ENCODE results near the gene LRRC23.
"Not testable (repeated sequence)": the region's sequence is repeated elsewhere in the genome, so short reads cannot be mapped to it uniquely, and the experiment has no call there.

GRCh38 chr12:6889775-6890573 lies 14.6 kb upstream of the LRRC23 start:
- not testable (repeated sequence) for TF ChIP-seq CTCF, POLR2A (IDR thresholded peaks at IDR 0.05)

Data from right lobe of liver (tissue), 4 donors.